Measurements from ENCODE around the gene UBE2Q1. TPM values are rescaled to one million over a fixed set of nuclear protein-coding genes. Genes with fewer than 3 reads are reported as not detected.

Gene UBE2Q1
- polyA plus RNA-seq, 4 donors: 89.8 to 130 (median 112) TPM

DNA sequence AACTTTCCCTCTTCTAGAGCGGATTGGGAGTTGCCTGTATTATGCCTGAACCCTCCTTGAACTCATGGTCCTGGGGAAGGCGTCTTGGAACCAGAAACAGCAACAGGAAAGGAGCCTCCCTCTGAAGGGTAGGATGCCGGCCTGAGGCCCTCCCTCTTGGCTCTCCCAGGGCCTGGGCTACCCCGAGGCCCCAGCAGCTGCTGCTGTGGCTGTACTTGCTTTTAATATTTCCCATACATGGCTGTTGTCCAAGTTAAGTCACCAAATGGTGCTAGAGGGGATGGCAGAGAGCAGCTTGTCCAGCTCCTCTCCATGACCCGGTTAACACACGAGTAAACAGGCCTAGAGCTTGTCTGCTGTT, 19.6 kb upstream of the UBE2Q1 start:
- DNase-seq (ENCODE audit: low read depth in 4 of 4, low spot score in 3 of 4): no peak

DNA sequence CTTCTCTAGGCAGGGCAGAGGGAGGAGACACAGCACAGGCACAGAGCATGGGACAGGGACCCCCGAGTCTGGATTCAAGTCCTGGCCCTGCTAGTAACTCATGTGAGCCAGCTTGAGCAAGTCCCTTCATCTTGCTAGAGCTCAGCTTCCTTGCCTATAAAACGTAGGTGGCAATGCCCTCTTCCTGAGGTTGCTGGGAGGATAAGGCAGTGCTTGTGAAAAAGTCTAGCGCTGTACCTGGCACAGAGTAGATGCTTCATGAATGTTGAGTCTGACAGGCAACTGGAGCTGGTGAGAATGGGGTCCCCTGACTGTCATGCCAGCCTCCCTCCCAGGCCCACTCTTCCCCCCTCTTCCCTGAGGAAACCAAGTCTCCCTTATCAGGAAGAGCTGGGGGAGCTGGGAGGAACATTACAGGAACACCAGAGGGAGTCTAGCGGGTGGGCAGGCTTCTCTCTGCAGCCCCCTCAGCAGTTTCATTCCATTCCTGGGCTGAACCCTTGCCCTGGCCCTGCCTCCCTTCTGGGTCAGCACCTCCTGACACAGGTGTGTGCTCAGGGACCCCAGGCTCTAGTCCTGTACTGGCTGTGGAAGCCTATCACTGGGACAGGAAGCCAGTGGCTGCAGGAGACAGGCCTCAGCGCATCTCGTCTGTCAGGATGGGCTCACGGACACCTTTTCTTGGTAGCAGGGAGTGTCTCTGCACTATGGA, 19.0 kb upstream of the UBE2Q1 start:
- DNase-seq (ENCODE audit: low read depth in 4 of 4, low spot score in 3 of 4): no peak

DNA sequence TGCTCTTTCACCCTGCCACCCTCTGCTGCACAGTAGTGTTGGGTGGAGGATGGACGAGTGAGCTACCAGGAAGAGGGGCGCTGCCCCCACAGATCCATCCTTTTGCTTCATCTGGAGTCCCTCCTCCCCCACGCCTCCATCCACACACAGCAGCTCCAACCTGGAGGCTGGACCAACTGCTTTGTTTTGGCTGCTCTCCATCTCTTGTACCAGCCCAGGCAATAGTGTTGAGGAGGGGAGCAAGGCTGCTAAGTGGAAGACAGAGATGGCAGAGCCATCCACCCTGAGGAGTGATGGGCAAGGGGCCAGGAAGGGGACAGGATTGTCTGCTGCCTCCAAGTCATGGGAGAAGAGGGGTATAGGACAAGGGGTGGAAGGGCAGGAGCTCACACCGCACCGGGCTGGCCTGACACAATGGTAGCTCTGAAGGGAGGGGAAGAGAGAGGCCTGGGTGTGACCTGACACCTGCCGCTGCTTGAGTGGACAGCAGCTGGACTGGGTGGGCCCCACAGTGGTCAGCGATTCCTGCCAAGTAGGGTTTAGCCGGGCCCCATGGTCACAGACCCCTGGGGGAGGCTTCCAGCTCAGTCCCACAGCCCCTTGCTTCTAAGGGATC, 17.6 kb upstream of the UBE2Q1 start:
- DNase-seq (ENCODE audit: low read depth in 4 of 4, low spot score in 3 of 4): no peak

DNA sequence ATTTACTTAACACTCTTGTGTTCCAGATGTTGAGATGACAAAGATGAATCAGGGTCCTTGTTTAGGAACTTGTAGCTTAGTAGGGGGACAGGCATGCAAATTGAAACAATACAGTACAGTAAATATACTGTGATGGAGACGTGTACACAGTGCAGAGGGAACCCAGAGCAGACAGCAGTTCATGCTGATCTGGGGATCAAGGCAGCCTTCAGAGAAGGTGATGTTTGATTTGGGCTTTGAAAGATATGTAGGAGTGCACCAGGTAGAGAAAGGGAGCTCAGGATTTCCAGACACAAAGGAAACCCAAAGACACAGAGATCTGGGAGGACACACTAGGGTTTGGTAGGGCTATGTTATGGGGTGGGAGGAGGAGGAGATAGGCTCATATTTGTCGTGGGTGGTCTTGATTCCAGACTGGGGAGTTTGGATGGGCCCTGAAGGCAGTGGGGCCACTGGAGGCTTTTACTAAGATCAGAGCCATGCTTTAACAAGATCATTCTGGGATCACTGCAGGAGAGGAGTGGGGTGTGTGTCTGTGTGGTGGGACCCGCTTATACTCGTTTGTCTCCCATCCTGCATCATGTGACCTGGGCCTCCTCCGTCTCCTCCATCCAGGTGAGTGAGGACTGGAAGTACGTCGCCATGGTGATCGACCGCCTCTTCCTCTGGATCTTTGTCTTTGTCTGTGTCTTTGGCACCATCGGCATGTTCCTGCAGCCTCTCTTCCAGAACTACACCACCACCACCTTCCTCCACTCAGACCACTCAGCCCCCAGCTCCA, 16.9 kb upstream of the UBE2Q1 start:
- DNase-seq (ENCODE audit: low read depth in 4 of 4, low spot score in 3 of 4): no peak

DNA sequence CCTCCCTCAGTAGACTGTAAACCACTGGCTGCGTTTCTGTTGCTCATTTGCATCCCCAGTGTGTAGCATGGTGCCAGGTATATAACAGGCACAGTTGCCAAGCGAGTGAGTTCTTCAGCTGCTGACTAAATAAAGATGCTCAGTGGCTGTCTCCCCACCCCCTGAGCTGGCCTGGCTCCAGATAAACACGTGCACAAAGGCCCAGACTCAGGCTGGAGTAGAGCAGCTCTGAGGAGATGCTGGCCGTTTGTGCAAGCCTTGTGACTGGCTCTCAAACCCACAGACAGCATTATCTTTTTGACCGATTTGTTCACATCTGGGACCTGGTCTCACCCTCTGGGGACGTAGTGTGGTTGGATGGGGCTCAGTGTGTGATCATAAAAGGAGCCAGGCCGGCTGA, 16.3 kb upstream of the UBE2Q1 start:
- DNase-seq (ENCODE audit: low read depth in 4 of 4, low spot score in 3 of 4): no peak

DNA sequence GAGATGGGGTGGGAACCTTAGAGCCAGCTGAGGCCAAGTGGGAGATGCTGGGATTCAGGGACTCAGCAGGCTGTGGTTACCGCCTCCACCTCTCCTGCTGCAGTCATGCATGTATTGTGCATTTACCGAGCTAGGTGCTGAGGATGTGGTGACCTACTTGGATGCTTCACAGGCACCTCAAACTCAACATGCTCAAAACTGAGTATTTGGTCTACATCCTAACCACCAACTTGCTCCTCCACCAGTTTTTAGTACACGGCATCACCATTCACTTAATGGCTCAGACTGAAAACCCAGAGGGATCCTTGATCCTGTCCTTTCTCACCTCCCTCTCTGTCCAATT, 14.7 kb upstream of the UBE2Q1 start:
- DNase-seq (ENCODE audit: low read depth in 4 of 4, low spot score in 3 of 4): no peak

DNA sequence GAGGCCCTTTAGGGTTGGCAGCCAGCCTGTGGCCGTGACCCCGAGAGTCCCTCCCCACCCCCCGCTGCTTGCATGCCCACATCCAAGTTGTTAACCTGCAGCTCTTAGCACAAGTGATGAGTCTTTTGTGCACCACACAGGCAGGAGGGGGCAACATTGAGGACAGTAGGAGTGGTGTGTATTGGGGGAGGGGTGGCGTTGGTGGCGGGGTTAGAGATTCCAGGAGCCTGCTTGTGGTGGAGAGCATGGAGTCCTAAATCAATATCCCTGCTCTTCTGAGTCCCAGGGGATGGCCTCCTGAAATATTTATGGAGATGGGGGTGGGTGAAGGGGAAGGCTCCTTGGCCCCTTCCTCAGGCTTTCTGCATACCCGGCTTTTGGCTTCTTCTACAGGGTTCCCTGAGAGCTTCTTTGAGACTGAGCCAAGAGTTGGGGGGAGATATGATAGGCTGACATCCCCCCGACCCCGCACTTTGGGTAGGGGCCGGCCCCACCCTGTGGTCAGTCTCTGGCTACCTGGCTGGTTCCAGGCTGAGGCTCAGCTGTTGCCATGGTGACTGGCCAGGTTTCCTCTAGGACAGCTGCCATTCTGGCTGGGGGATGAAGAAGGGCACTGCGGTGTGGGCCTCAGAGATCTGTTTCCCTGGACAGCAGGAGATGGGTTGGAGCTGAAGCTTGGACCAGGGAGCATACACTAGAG, 14.2 kb upstream of the UBE2Q1 start:
- DNase-seq (ENCODE audit: low read depth in 4 of 4, low spot score in 3 of 4): no peak

DNA sequence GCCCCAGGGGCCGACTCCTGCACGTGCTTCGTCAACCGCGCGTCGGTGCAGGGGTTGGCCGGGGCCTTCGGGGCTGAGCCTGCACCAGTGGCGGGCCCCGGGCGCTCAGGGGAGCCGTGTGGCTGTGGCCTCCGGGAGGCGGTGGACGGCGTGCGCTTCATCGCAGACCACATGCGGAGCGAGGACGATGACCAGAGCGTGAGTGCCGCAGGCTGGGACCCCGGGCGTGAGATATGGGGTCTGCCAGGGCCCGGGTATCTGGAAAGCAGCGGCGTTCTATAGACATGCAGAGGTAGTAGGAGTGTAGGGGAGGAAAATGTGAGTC, 13.5 kb upstream of the UBE2Q1 start:
- no peak for DNase-seq (ENCODE audit: low read depth in 4 of 4, low spot score in 3 of 4)

DNA sequence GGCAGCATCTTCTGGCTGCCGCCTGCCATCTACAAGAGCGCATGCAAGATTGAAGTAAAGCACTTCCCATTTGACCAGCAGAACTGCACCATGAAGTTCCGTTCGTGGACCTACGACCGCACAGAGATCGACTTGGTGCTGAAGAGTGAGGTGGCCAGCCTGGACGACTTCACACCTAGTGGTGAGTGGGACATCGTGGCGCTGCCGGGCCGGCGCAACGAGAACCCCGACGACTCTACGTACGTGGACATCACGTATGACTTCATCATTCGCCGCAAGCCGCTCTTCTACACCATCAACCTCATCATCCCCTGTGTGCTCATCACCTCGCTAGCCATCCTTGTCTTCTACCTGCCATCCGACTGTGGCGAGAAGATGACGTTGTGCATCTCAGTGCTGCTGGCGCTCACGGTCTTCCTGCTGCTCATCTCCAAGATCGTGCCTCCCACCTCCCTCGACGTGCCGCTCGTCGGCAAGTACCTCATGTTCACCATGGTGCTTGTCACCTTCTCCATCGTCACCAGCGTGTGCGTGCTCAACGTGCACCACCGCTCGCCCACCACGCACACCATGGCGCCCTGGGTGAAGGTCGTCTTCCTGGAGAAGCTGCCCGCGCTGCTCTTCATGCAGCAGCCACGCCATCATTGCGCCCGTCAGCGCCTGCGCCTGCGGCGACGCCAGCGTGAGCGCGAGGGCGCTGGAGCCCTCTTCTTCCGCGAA, 12.9 kb upstream of the UBE2Q1 start:
- no peak for DNase-seq (ENCODE audit: low read depth in 4 of 4, low spot score in 3 of 4)

DNA sequence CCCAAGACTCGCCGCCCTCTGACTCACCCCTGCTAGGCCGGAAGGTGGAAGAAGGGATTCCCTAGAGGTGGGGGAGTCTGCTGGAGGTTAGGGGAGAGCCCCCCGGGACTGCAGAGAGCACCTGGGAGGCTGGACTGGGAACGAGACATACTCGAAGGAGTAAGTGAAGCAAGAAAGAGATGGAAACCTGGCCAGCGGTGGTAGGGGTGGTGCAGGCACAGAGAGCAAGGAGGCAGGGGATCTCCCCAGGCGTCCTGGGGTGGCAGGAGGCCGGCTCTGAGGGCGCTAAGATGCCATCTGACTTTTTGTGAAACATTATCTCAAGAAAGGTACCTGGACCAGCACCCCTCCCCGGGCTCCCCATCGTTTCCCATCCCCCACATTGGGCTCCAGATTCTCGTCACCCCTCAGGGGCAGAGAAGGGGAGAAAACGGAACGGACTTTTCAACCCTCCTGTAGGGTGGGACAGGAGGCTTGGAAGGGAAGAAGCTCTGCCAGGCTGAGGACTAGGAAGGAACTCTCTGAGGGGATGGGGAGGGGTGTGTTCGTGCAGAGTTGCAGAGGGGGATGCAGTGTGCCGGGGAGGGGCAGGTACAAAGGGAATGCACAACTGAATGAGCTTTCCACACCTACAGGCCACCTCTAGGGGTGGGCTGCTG, 9.8 kb upstream of the UBE2Q1 start:
- no peak for DNase-seq (ENCODE audit: low read depth in 4 of 4, low spot score in 3 of 4)

DNA sequence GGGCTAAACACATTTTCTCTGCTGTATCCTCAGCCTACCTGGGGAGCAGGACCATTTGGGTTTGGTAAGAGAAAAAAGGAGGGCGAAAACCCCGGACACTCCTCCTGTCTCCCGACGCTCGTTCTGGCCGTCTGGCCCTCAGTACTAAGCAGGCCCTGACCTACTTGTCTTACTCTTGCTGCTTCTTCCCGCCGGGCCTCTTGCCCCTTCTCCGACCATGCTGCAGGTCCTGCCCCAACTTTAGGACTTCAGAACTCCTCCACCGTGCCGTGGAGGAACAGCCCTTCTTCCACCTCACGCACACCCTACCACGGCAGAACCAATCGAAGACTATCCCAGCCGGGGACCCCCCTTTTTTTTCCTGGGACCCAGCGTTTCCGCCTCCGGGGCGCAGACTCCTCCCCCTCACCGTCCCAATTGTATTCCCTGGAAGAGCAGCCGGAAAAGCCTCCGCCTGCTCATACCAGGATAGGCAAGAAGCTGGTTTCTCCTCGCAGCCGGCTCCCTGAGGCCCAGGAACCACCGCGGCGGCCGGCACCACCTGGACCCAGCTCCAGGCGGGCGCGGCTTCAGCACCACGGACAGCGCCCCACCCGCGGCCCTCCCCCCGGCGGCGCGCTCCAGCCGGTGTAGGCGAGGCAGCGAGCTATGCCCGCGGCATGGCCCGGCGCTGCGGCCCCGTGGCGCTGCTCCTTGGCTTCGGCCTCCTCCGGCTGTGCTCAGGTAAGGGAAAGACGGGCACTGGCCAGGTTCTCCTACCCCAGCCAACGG, 9.1 kb upstream of the UBE2Q1 start, which contains the start of gene CHRNB2:
CHRNB2 (plus strand) TSS at position 393 of the 771 bp plus-strand sequence; CDS start at position 660, 267 bp downstream.
- peak in 3 of 4 donors; percentile 40 to 51 (median 48) for DNase-seq (ENCODE audit: low read depth in 4 of 4, low spot score in 3 of 4)

DNA sequence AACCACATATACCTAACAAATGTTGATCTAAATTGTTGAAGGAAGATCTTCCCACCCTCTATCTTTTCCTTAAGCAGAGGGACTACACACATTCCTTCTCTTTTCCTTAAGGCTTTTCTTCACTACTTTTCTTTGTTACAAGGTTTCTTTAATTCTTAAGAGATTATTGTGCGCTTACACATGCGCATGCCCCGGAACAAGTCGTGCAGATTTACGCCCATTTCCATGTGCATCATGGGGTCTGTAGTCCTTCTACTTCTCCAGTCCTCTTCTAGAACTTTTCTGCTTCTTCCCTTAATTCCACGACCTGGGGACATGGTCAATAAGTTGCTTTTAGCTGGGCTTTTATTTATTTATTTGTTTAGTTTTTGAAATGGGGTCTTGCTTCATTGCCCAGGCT, 7.4 kb upstream of the UBE2Q1 start:
- DNase-seq (ENCODE audit: low read depth in 4 of 4, low spot score in 3 of 4): no peak

DNA sequence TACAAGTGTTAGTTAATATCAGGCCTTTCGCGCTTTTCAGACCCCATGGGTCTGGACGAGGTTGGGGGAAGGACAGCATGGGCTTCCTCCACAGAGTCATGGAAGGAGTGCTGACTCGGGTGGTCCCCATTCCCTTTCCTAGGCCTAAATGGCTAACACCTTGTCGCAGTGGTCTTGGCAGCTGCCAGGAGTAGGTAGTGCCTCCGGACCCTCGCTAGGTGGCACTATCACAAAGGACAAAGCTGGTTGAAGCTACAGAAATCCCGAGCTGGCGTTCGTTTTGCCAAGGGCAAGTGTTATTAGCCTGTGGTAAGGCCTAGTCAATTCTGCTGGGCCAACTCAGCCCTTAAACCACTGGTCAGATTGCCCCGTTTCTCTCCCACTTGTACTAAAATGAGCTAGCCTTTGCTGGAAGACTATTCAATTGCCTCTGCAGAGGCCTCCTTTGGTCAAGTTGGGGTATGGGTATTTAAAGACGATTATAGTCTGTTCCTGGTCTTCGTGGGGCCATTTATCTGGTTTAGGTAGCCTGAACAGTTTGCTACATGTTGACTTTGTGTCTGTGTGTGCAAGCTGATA, 1.1 kb upstream of the UBE2Q1 start:
- DNase-seq (ENCODE audit: low read depth in 4 of 4, low spot score in 3 of 4): peak; percentile 78 to 86 (median 82)

DNA sequence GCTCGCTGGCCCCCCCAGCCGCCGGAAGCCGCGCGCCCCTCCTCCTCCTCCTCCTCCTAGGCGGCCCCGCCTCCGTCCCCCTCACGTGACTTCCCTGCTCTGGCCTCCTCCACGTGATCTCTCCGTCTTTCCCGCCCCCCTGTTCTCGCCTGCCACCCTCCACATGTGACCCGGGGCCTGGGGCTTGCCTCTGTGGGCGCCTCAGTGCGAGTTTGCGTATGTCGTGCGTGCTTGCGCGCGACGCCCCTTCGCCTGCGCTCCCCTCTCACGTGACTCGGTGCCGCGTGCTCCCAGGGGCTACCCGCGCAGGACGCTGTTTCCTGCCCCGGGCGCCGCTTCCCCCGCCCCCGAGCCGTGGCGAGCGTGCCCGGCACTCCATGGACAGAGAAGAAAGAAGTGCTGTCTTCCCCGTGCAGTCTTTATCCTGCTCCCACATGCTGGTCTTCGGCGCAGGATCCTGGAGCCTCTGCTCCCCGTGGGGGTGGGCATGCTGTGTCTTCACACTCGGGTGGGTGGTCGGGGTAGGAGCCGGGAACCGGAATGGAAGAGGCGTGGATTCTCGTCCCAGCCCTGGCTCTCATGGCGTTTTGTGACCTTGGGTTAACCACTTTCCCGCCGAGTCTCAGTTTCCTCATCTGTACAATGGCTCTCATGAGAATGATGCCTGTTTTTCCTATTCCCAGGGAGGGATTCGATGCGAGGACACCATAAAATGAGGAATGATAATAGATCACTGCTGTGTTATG, 431 bp upstream of the UBE2Q1 start:
- peak; percentile 95 to 98 (median 97) for DNase-seq (ENCODE audit: low read depth in 4 of 4, low spot score in 3 of 4)

DNA sequence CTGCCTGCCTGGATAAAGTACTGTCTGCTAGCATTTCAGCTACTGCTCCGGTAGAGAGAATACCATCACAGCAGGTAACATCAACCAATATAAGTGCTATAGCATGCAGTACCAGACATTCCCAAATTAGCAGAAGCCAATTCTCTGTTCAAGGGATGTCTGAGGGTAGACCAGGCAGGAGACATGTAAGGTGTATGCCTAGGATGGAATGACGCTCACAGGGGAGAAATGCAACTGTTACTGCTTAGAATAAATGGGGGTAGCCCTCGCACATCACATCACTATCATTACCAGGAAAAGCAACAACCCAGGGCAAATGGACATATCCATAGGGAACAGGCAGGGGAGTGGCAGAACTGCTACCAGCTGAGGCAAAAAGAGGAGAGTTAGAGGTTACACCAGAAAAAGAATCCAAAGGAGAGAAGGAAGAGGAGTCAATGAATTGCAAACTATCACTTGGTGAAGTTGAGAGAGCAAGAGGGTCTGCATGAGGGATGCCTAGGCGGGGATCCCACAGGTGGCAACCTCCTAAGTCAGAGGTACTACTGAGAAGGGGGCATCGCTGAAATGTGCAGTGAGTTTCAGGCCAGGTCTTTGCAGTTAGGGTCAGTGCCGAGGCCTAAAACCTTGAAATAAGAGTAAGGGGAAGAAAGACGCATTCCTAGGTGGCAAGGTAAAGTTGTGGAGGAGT, 1.1 kb downstream of the UBE2Q1 start:
- DNase-seq (ENCODE audit: low read depth in 4 of 4, low spot score in 3 of 4): no peak

DNA sequence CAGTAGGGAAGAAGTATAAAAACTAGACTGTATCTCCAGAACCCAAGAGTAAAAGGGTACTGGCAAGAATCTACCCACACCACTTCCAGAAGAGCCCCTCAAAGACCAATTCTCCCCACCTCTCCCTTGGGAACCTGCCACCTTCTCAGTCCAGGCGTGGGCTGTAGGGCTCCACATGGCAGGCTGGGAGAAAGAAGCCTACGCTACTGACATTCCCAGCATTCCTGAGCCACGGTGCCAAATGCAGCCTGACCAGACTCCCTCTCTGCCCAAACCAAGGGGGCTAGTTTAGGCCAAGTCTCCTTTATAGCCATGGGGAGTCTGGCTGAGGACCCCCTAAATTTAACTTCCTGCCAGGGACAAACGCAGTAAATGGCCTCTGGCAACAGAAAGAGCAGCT, 2.0 kb downstream of the UBE2Q1 start:
- no peak for DNase-seq (ENCODE audit: low read depth in 4 of 4, low spot score in 3 of 4)

DNA sequence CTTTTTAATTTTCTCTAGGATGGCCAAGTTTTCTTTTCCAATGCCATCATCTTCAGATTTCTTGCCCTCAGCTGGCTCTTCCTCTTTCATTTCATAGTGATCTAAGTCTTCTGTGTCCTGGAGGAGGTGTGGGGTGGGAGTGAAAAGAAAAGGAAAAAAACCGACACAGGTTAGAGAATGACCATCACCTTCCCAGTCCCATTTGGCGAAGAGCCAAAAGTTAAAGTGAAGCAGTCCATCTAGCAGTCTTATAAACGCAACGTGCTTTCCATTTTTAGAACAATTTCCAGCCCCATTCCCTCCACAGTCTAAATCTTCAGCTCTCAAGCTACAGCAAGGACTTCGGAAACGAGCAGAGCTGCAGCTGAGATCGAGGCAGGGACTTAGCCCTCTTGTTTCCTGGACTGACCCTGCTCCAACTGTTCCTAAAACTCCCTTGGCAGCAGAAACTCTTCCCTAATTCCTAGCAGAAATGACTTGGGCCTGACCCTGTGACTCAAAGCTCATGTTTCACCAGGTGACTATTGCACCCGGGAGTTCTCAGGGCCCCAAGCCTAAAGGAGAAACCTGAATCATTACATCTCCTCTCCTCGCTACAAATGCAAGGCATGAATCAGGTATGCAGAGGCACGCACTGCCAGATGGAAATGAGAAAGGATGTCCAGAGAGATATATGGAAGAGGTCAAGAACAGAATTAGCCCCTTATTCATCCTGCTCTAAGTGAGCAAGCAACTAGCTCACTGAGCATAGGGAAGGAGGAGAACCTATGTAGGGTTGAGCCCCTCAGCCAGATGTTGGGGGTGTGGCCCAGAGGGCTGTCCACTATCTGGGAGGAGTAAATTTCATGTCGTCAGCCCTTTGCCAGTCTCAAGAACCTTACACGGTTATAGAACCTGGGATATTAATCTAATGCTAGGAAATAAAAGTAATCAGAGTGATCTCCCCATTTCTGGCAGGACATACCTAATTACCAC, 5.1 kb downstream of the UBE2Q1 start:
- no peak for DNase-seq (ENCODE audit: low read depth in 4 of 4, low spot score in 3 of 4)

All from left renal pelvis (tissue), 4 donors.